Lower leg skin (tissue), 3 donors: ENCODE results near the gene MED27.

Experiments
- CTCF ChIP-seq, 3 donors: fragments of 450-650 bp; IDR thresholded peaks; one replicate each; pipeline ENCODE4 v1.5.1; 2016; ENCODE audit warnings: antibody characterized with exemption in 3 of 3, mild to moderate bottlenecking in 3 of 3, moderate library complexity in 2 of 3
- POLR2A ChIP-seq, 2 donors: fragments of 450-650 bp; IDR thresholded peaks; one replicate each; pipeline ENCODE4 v1.6.1; 2016 to 2017; ENCODE audit warnings: antibody characterized with exemption in 2 of 2, mild to moderate bottlenecking in 1 of 2, moderate library complexity in 1 of 2

GRCh38 chr9:131817627-131818026 is 262.0 kb downstream of the MED27 start:
- no peak for TF ChIP-seq CTCF (IDR thresholded peaks at IDR 0.05)
- TF ChIP-seq POLR2A (IDR thresholded peaks at IDR 0.05): no peak
